UCSD-AML1 (cell line): Measurements from ENCODE around the gene CLCF1.
"Not testable (repeated sequence)": the region's sequence is repeated elsewhere in the genome, so short reads cannot be mapped to it uniquely, and the experiment has no call there.

ENCODE experiments used
- DNase-seq: peaks from one replicate; lab custom pipeline; 2025; ENCODE audit not compliant: unreplicated experiment; lab: John Stamatoyannopoulos, UW

CLCF1 gene

GRCh38 chr11:67409261-67409666 is 35.9 kb upstream of the CLCF1 start:
- peak; percentile 72 for DNase-seq

GRCh38 chr11:67408437-67409200 is 35.2 kb upstream of the CLCF1 start:
- DNase-seq = no peak

GRCh38 chr11:67407688-67408163 is 34.3 kb upstream of the CLCF1 start:
- DNase-seq = no peak

GRCh38 chr11:67406969-67407687 is 33.7 kb upstream of the CLCF1 start:
- DNase-seq = no peak

GRCh38 chr11:67406420-67406968 is 33.1 kb upstream of the CLCF1 start:
- no peak for DNase-seq

- DNase-seq = no peak
Observed at GRCh38 chr11:67405688-67406339, 32.4 kb upstream of the CLCF1 start.

GRCh38 chr11:67405196-67405567 is 31.8 kb upstream of the CLCF1 start:
- DNase-seq = no peak

GRCh38 chr11:67404515-67405195 is 31.3 kb upstream of the CLCF1 start:
- no peak for DNase-seq

- DNase-seq = not testable (repeated sequence)
Observed at GRCh38 chr11:67403085-67403484, 29.7 kb upstream of the CLCF1 start.

GRCh38 chr11:67402192-67402839 is 28.9 kb upstream of the CLCF1 start:
- DNase-seq = not testable (repeated sequence)

- peak; percentile 91 for DNase-seq
Observed at GRCh38 chr11:67401495-67402191, 28.2 kb upstream of the CLCF1 start, which contains the start of gene PPP1CA. Gene PPP1CA, minus strand, starts transcription at chr11:67401858. Its CDS starts 76 bp downstream, at chr11:67401782.

GRCh38 chr11:67400942-67401494 is 27.6 kb upstream of the CLCF1 start:
- no peak for DNase-seq

GRCh38 chr11:67400251-67400941 is 27.0 kb upstream of the CLCF1 start:
- no peak for DNase-seq

- DNase-seq = no peak
Observed at GRCh38 chr11:67398661-67399563, 25.5 kb upstream of the CLCF1 start.

- DNase-seq = no peak
Observed at GRCh38 chr11:67397986-67398660, 24.7 kb upstream of the CLCF1 start.

- DNase-seq = no peak
Observed at GRCh38 chr11:67397536-67397935, 24.1 kb upstream of the CLCF1 start.
